ENCODE data around the gene TFCP2. TPM values are rescaled to one million over a fixed set of nuclear protein-coding genes. Genes with fewer than 3 reads are reported as not detected.
A peak's percentile ranks its signal among the peaks of the same experiment; 100 is the strongest.

The TFCP2 gene
- total RNA-seq, 1 donor from 2014 or later, result 22.4 TPM

DNA sequence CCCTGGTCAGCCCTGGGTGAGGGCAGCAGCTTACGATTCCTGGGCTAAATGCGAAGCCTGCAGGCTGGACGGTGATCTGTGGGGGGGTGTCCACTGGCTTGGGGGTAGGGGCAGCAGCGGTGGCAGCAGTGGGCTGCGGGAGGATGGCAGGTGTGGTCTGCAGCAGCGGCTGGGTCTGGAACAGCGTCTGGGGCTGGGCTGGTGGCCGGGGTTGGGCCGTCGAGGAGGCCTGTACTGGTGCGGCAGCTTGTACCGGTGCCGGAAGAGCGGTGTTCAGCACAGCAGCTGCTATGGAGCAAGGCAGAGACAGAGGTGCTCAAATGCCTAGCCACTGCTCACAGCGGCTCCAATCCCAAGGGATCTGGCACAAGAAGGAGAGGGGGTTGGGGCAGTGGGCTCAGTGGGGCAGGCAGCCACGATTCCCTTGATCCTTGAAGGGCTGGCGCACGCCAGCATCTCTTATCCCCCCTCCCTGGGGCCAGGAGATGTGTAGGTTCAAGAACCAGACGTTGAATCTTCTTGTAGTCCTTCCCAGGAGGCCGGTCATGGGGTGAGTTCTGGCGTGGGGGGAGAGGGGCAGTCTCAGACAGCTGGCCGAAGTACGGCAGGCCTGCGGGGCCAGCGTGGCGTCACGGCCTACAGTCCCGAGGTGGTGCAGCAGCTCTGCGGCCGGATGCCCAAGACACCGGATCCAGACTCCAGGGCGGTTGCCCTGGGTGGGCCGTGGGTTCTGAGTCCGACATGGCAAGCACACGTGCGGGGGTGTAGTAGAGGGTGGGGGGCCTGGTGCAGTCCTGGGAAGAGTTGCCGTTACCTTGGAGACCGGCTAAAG, 25.0 kb upstream of the TFCP2 start:
- Mint-ChIP-seq H3K4me1 (ENCODE audit: low read depth, unreplicated experiment) (no peaks in the 10 kb centered on the region), H3K27ac (ENCODE audit: unreplicated experiment) (no peak overlapping the region), H3K4me3 (ENCODE audit: unreplicated experiment) (no peak overlapping the region), H3K27me3 (ENCODE audit: low read depth, unreplicated experiment) (peaks cover 3% of the 10 kb centered on the region), H3K9me3 (ENCODE audit: unreplicated experiment) (no peaks in the 10 kb centered on the region), H3K36me3 (ENCODE audit: low read depth, unreplicated experiment) (no peaks in the 10 kb centered on the region)
- Histone ChIP-seq H3K4me2 (ENCODE audit: low read length) (no peak overlapping the region), H3K79me2 (ENCODE audit: insufficient read depth, low read length) (no peaks in the 10 kb centered on the region), H3K9me3 (ENCODE audit: insufficient read depth, low read depth, low read length) (no peaks in the 10 kb centered on the region), H3K4me1 (ENCODE audit: insufficient read depth, low read length) (no peaks in the 10 kb centered on the region), H4K20me1 (ENCODE audit: insufficient read depth, low read length) (no peaks in the 10 kb centered on the region), H3K27ac (ENCODE audit: low read depth, low read length) (no peak overlapping the region), H3K36me3 (ENCODE audit: insufficient read depth, low read length) (no peaks in the 10 kb centered on the region), H3K9ac (ENCODE audit: low read length) (no peak overlapping the region), H3K27me3 (ENCODE audit: insufficient read depth, low read length) (no peaks in the 10 kb centered on the region), H2AFZ (ENCODE audit: low read depth, low read length) (no peak overlapping the region), H3K4me3 (ENCODE audit: insufficient read depth, low read depth, low read length) (no peak overlapping the region)
- FAIRE-seq, result no peak
- TF ChIP-seq CTCF (IDR thresholded peaks at IDR 0.05; ENCODE audit: insufficient read depth, low read depth, low read length) (no peak), EZH2 (IDR thresholded peaks at IDR 0.05; ENCODE audit: insufficient read depth, low read length) (no peak)
- no peak for DNase-seq (ENCODE audit: low read depth)

DNA sequence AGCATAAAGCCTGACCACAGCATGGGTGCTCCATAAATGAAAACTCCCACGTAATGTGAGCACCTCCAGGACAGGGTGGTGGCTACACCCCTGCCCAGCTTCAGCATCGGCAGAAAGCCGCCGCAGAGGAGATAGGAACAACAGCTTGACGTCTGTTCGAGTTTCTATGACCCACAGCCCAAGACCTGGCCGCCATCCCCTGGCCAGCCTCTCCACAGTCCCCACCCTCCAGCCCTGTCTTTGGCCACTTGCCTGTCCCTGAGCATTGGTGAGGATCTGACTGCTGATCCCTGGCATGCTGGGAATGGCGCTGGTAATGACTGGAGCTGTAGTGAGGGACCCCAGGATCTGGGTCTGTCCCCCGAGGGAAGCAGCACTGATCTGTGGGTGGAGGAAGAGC, 23.6 kb upstream of the TFCP2 start:
- H3K36me3 ChIP-seq (ENCODE audit: insufficient read depth, low read length), result no peaks in the 10 kb centered on the region
- Mint-ChIP-seq H3K36me3 (ENCODE audit: low read depth, unreplicated experiment) (no peaks in the 10 kb centered on the region), H3K4me3 (ENCODE audit: unreplicated experiment) (peak overlapping the region; percentile 60), H3K9me3 (ENCODE audit: unreplicated experiment) (no peaks in the 10 kb centered on the region), H3K4me1 (ENCODE audit: low read depth, unreplicated experiment) (no peaks in the 10 kb centered on the region), H3K27ac (ENCODE audit: unreplicated experiment) (no peak overlapping the region), H3K27me3 (ENCODE audit: low read depth, unreplicated experiment) (peaks cover 5% of the 10 kb centered on the region)
- H4K20me1 ChIP-seq (ENCODE audit: insufficient read depth, low read length), result no peaks in the 10 kb centered on the region
- H3K4me2 ChIP-seq (ENCODE audit: low read length), result no peak overlapping the region
- no peaks in the 10 kb centered on the region for H3K9me3 ChIP-seq (ENCODE audit: insufficient read depth, low read depth, low read length)
- no peaks in the 10 kb centered on the region for H3K79me2 ChIP-seq (ENCODE audit: insufficient read depth, low read length)
- no peaks in the 10 kb centered on the region for H3K4me1 ChIP-seq (ENCODE audit: insufficient read depth, low read length)
- H3K9ac ChIP-seq (ENCODE audit: low read length), result no peak overlapping the region
- H3K27me3 ChIP-seq (ENCODE audit: insufficient read depth, low read length), result no peaks in the 10 kb centered on the region
- no peak overlapping the region for H3K4me3 ChIP-seq (ENCODE audit: insufficient read depth, low read depth, low read length)
- no peak for DNase-seq (ENCODE audit: low read depth)
- no peak for FAIRE-seq
- no peak overlapping the region for H3K27ac ChIP-seq (ENCODE audit: low read depth, low read length)
- no peak overlapping the region for H2AFZ ChIP-seq (ENCODE audit: low read depth, low read length)
- TF ChIP-seq EZH2 (IDR thresholded peaks at IDR 0.05; ENCODE audit: insufficient read depth, low read length), result no peak
- TF ChIP-seq CTCF (IDR thresholded peaks at IDR 0.05; ENCODE audit: insufficient read depth, low read depth, low read length), result no peak

DNA sequence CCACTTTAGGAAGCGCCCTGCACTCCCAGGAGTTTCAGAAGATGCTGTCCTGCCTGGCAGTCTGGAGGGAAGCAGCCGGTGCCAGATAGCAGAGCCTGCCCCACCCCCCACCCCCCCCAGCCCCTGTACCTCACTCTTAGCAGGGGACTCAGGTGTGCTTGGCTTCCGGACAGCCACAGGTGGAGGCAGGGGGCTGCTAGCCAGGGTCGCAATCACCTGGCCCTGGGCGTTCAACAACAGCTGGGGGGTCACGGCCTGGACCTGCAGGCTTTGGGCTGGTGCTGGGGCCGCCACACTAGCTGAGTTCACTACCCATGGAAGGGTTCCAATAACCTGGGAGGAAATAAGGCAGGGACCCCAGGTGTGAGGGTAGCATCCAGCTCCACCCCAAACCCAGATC, 22.9 kb upstream of the TFCP2 start:
- Histone ChIP-seq H2AFZ (ENCODE audit: low read depth, low read length) (no peak overlapping the region), H3K9ac (ENCODE audit: low read length) (no peak overlapping the region), H3K9me3 (ENCODE audit: insufficient read depth, low read depth, low read length) (no peaks in the 10 kb centered on the region), H3K4me1 (ENCODE audit: insufficient read depth, low read length) (no peaks in the 10 kb centered on the region), H3K4me3 (ENCODE audit: insufficient read depth, low read depth, low read length) (no peak overlapping the region), H3K79me2 (ENCODE audit: insufficient read depth, low read length) (no peaks in the 10 kb centered on the region), H3K4me2 (ENCODE audit: low read length) (no peak overlapping the region), H3K36me3 (ENCODE audit: insufficient read depth, low read length) (no peaks in the 10 kb centered on the region), H4K20me1 (ENCODE audit: insufficient read depth, low read length) (no peaks in the 10 kb centered on the region), H3K27ac (ENCODE audit: low read depth, low read length) (no peak overlapping the region), H3K27me3 (ENCODE audit: insufficient read depth, low read length) (no peaks in the 10 kb centered on the region)
- no peak for DNase-seq (ENCODE audit: low read depth)
- TF ChIP-seq CTCF (IDR thresholded peaks at IDR 0.05; ENCODE audit: insufficient read depth, low read depth, low read length) (no peak), EZH2 (IDR thresholded peaks at IDR 0.05; ENCODE audit: insufficient read depth, low read length) (no peak)
- FAIRE-seq, result no peak
- H3K4me1 Mint-ChIP-seq (ENCODE audit: low read depth, unreplicated experiment), result no peaks in the 10 kb centered on the region
- no peaks in the 10 kb centered on the region for H3K36me3 Mint-ChIP-seq (ENCODE audit: low read depth, unreplicated experiment)
- H3K9me3 Mint-ChIP-seq (ENCODE audit: unreplicated experiment), result no peaks in the 10 kb centered on the region
- H3K27me3 Mint-ChIP-seq (ENCODE audit: low read depth, unreplicated experiment), result peaks cover 7% of the 10 kb centered on the region
- no peak overlapping the region for H3K27ac Mint-ChIP-seq (ENCODE audit: unreplicated experiment)
- no peak overlapping the region for H3K4me3 Mint-ChIP-seq (ENCODE audit: unreplicated experiment)

All from astrocyte (in vitro differentiated cells and primary cell).